Liver (tissue), 9 donors: ENCODE results near the gene CPSF4. TPM values are rescaled to one million over a fixed set of nuclear protein-coding genes. Genes with fewer than 3 reads are reported as not detected.

Experiments used
- DNase-seq: peaks from one replicate; pipeline ENCODE4 v3.0.0-alpha.2; 2017; ENCODE audit warnings: low spot score
- H3K27ac ChIP-seq, 2 donors: one replicate each; pipeline ENCODE4 v1.7.0; 2013; ENCODE audit warnings: inconsistent platforms in 2 of 2, low read length in 2 of 2, control low read depth in 1 of 2, low read depth in 1 of 2, mild to moderate bottlenecking in 1 of 2
- H3K27me3 ChIP-seq, 4 donors: one replicate each; pipeline versions ENCODE4 v1.6.1 to v1.7.0; 2013; ENCODE audit warnings: low read length in 3 of 4, inconsistent platforms in 1 of 4, mild to moderate bottlenecking in 1 of 4, moderate library complexity in 1 of 4; ENCODE audit not compliant: control insufficient read depth in 4 of 4, insufficient read depth in 4 of 4
- H3K36me3 ChIP-seq, 4 donors: one replicate each; pipeline versions ENCODE4 v1.6.1 to v1.7.0; 2013; ENCODE audit warnings: low read length in 3 of 4, mild to moderate bottlenecking in 3 of 4, low read depth in 1 of 4, moderate library complexity in 1 of 4; ENCODE audit not compliant: control insufficient read depth in 4 of 4, insufficient read depth in 3 of 4
- H3K4me1 ChIP-seq, 4 donors: one replicate each; pipeline versions ENCODE4 v1.6.1 to v1.7.0; 2013; ENCODE audit warnings: low read length in 3 of 4, mild to moderate bottlenecking in 3 of 4, moderate library complexity in 1 of 4; ENCODE audit not compliant: control insufficient read depth in 4 of 4, insufficient read depth in 4 of 4
- H3K4me3 ChIP-seq, 3 donors: one replicate each; pipeline versions ENCODE4 v1.6.1 to v1.7.0; 2013; ENCODE audit warnings: low read length in 3 of 3, control low read depth in 1 of 3, low read depth in 1 of 3, mild to moderate bottlenecking in 1 of 3
- H3K9ac ChIP-seq, 2 donors: one replicate each; pipeline ENCODE4 v1.7.0; 2013; ENCODE audit warnings: low read length in 2 of 2, mild to moderate bottlenecking in 2 of 2, moderate library complexity in 2 of 2, control low read depth in 1 of 2, low read depth in 1 of 2
- H3K9me3 ChIP-seq, 4 donors: one replicate each; pipeline versions ENCODE4 v1.6.1 to v1.7.0; 2013; ENCODE audit warnings: low read length in 3 of 4; ENCODE audit not compliant: control insufficient read depth in 4 of 4
- FOXA1 ChIP-seq: IDR thresholded peaks from 2 replicates; pipeline ENCODE4 v1.6.1; 2016; ENCODE audit warnings: antibody characterized with exemption
- FOXA2 ChIP-seq: IDR thresholded peaks from 2 replicates; pipeline ENCODE4 v1.6.1; 2016; ENCODE audit warnings: antibody characterized with exemption
- GABPA ChIP-seq, 2 donors: IDR thresholded peaks in 1 of 2; conservative IDR thresholded peaks in 1 of 2; 2 replicates each; pipeline ENCODE4 v1.6.1; 2016; ENCODE audit warnings: antibody characterized with exemption in 2 of 2, mild to moderate bottlenecking in 1 of 2, moderate library complexity in 1 of 2
- HNF4A ChIP-seq, 2 donors: conservative IDR thresholded peaks; 2 replicates each; pipeline ENCODE4 v1.6.1; 2016; ENCODE audit warnings: antibody characterized with exemption in 2 of 2, mild to moderate bottlenecking in 2 of 2
- HNF4G ChIP-seq: IDR thresholded peaks from 2 replicates; pipeline ENCODE4 v1.6.1; 2016; ENCODE audit warnings: antibody characterized with exemption
- JUND ChIP-seq, 2 donors: IDR thresholded peaks; 2 replicates each; pipeline ENCODE4 v1.6.1; 2016; ENCODE audit warnings: antibody characterized with exemption in 2 of 2
- NR2F2 ChIP-seq: IDR thresholded peaks from 2 replicates; pipeline ENCODE4 v1.6.1; 2016; ENCODE audit warnings: antibody characterized with exemption
- RAD21 ChIP-seq, 2 donors: IDR thresholded peaks; 2 replicates each; pipeline ENCODE4 v1.6.1; 2016; ENCODE audit warnings: antibody characterized with exemption in 2 of 2, mild to moderate bottlenecking in 2 of 2
- RXRA ChIP-seq, 2 donors: IDR thresholded peaks; 2 replicates each; pipeline ENCODE4 v1.6.1; 2017 to 2018; ENCODE audit warnings: antibody characterized with exemption in 2 of 2, mild to moderate bottlenecking in 1 of 2
- SP1 ChIP-seq: IDR thresholded peaks from 2 replicates; pipeline ENCODE4 v1.6.1; 2018; ENCODE audit warnings: antibody characterized with exemption, mild to moderate bottlenecking
- TAF1 ChIP-seq: conservative IDR thresholded peaks from 2 replicates; pipeline ENCODE4 v1.6.1; 2016; ENCODE audit warnings: antibody characterized with exemption, mild to moderate bottlenecking
- WGBS: extraction: QIAGEN DNeasy Blood & Tissue Kit; methylation state at CpG from one replicate; pipeline ENCODE4 v1.1.7; 2013; 5-methylcytosine and 5-hydroxymethylcytosine counted together
- polyA plus RNA-seq, 2 donors: library from polyadenylated mRNA; stranded (reverse) in 1 of 2; unstranded in 1 of 2; fragments of 200-250 nt in 1 of 2; fragments of >200 nt in 1 of 2; fragmentation: Nextera tagmentation in 1 of 2; extraction: Ambion mirVana in 1 of 2; gene quantifications; one replicate each; pipeline versions ENCODE4 v1.2.1 to v1.2.3, GENCODE V29; 2013 to 2015
- total RNA-seq, 2 donors: library from RNA; depleted of rRNA; stranded (reverse); fragments of >200 nt; gene quantifications; one replicate each; pipeline ENCODE4 v1.2.3, GENCODE V29; 2014
- TF ChIP-seq, protein P1 (sequence below): IDR thresholded peaks from 2 replicates; pipeline ENCODE4 v1.6.1; 2016; ENCODE audit warnings: antibody characterized with exemption
- TF ChIP-seq, protein P2 (sequence below): IDR thresholded peaks from 2 replicates; pipeline ENCODE4 v1.6.1; 2016; ENCODE audit warnings: antibody characterized with exemption, mild to moderate bottlenecking
- TF ChIP-seq, protein P3 (sequence below): IDR thresholded peaks from 2 replicates; pipeline ENCODE4 v1.6.1; 2016; ENCODE audit warnings: antibody characterized with exemption
- TF ChIP-seq, protein P4 (sequence below): fragments of 150-350 bp; IDR thresholded peaks from 2 replicates; pipeline ENCODE4 v1.5.1; 2017; ENCODE audit warnings: improper control_type of control experiment, low read depth, low read length; ENCODE audit not compliant: missing input control
- TF ChIP-seq, protein P5 (sequence below): IDR thresholded peaks from 2 replicates; pipeline ENCODE4 v1.6.1; 2016; ENCODE audit warnings: antibody characterized with exemption
- donor health status: healthy.
- donor health status: healthy.
- donor health status: healthy.
- donor health status: healthy.
- donor health status: healthy.

Gene CPSF4
- total and polyA plus RNA-seq, 4 donors, result 7.1 to 15.3 (median 10.5) TPM

DNA sequence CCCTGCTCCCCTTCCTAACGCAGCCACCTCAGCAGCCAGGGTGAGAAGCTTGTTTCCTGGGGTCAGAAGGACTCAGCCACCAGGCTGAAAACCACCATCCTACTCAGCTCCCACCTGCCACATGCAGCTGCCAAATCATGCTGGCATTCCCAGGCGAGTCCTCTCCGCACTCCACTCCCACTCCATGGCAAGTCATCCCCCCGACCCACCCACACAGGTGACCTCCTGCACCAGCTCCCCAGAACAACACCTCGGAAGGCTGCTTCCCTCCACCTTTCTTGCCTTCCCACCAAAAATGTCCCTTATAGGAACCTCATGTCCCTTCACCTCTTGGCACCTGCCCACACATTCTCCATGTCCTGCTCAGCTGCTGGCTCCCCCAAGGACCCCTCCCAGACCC, 35.0 kb upstream of the CPSF4 start:
- no peak overlapping the region for H3K9ac ChIP-seq
- no peak for DNase-seq
- H3K36me3 ChIP-seq, result peaks cover 4 to 51% (median 20%) of the 10 kb centered on the region in 4 donors
- no peak overlapping the region for H3K27ac ChIP-seq
- H3K4me1 ChIP-seq, result peaks cover 3 to 18% (median 16%) of the 10 kb centered on the region in 4 donors
- H3K9me3 ChIP-seq, result no peaks in the 10 kb centered on the region
- no peak for TF ChIP-seq FOXA1
- no peak for TF ChIP-seq HNF4A (conservative IDR thresholded peaks at IDR 0.05)
- TF ChIP-seq GABPA (IDR thresholded peaks at IDR 0.05 in 1 of 2, conservative IDR thresholded peaks at IDR 0.05 in 1 of 2), result no peak
- TF ChIP-seq RAD21 (IDR thresholded peaks at IDR 0.05), result no peak
- TF ChIP-seq FOXA2, result no peak
- TF ChIP-seq JUND (IDR thresholded peaks at IDR 0.05), result no peak
- TF ChIP-seq, protein P1, sequence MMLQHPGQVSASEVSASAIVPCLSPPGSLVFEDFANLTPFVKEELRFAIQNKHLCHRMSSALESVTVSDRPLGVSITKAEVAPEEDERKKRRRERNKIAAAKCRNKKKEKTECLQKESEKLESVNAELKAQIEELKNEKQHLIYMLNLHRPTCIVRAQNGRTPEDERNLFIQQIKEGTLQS, result no peak
- TF ChIP-seq NR2F2, result no peak
- TF ChIP-seq, protein P2, sequence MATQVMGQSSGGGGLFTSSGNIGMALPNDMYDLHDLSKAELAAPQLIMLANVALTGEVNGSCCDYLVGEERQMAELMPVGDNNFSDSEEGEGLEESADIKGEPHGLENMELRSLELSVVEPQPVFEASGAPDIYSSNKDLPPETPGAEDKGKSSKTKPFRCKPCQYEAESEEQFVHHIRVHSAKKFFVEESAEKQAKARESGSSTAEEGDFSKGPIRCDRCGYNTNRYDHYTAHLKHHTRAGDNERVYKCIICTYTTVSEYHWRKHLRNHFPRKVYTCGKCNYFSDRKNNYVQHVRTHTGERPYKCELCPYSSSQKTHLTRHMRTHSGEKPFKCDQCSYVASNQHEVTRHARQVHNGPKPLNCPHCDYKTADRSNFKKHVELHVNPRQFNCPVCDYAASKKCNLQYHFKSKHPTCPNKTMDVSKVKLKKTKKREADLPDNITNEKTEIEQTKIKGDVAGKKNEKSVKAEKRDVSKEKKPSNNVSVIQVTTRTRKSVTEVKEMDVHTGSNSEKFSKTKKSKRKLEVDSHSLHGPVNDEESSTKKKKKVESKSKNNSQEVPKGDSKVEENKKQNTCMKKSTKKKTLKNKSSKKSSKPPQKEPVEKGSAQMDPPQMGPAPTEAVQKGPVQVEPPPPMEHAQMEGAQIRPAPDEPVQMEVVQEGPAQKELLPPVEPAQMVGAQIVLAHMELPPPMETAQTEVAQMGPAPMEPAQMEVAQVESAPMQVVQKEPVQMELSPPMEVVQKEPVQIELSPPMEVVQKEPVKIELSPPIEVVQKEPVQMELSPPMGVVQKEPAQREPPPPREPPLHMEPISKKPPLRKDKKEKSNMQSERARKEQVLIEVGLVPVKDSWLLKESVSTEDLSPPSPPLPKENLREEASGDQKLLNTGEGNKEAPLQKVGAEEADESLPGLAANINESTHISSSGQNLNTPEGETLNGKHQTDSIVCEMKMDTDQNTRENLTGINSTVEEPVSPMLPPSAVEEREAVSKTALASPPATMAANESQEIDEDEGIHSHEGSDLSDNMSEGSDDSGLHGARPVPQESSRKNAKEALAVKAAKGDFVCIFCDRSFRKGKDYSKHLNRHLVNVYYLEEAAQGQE, result no peak
- TF ChIP-seq, protein P3, sequence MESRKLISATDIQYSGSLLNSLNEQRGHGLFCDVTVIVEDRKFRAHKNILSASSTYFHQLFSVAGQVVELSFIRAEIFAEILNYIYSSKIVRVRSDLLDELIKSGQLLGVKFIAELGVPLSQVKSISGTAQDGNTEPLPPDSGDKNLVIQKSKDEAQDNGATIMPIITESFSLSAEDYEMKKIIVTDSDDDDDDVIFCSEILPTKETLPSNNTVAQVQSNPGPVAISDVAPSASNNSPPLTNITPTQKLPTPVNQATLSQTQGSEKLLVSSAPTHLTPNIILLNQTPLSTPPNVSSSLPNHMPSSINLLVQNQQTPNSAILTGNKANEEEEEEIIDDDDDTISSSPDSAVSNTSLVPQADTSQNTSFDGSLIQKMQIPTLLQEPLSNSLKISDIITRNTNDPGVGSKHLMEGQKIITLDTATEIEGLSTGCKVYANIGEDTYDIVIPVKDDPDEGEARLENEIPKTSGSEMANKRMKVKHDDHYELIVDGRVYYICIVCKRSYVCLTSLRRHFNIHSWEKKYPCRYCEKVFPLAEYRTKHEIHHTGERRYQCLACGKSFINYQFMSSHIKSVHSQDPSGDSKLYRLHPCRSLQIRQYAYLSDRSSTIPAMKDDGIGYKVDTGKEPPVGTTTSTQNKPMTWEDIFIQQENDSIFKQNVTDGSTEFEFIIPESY, result no peak
- TF ChIP-seq, protein P4, sequence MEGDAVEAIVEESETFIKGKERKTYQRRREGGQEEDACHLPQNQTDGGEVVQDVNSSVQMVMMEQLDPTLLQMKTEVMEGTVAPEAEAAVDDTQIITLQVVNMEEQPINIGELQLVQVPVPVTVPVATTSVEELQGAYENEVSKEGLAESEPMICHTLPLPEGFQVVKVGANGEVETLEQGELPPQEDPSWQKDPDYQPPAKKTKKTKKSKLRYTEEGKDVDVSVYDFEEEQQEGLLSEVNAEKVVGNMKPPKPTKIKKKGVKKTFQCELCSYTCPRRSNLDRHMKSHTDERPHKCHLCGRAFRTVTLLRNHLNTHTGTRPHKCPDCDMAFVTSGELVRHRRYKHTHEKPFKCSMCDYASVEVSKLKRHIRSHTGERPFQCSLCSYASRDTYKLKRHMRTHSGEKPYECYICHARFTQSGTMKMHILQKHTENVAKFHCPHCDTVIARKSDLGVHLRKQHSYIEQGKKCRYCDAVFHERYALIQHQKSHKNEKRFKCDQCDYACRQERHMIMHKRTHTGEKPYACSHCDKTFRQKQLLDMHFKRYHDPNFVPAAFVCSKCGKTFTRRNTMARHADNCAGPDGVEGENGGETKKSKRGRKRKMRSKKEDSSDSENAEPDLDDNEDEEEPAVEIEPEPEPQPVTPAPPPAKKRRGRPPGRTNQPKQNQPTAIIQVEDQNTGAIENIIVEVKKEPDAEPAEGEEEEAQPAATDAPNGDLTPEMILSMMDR, result no peak
- no peak for TF ChIP-seq TAF1
- no peak for TF ChIP-seq RXRA (IDR thresholded peaks at IDR 0.05)
- no peak for TF ChIP-seq SP1
- TF ChIP-seq, protein P5, sequence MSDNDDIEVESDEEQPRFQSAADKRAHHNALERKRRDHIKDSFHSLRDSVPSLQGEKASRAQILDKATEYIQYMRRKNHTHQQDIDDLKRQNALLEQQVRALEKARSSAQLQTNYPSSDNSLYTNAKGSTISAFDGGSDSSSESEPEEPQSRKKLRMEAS, result no peak
- TF ChIP-seq HNF4G, result no peak
- H3K4me3 ChIP-seq, result no peak overlapping the region
- no peaks in the 10 kb centered on the region for H3K27me3 ChIP-seq
- 95% methylated on average over 5 of the region's 5 CpGs for WGBS
